HG03565 (cell line): ENCODE data around the gene COL23A1.

Source experiments
- ATAC-seq: cut with Tn5 transposase; IDR thresholded peaks from one replicate; pipeline ENCODE4 v1.9.1; 2021; ENCODE audit warnings: mild to moderate bottlenecking, moderate library complexity; ENCODE audit not compliant: unreplicated experiment

COL23A1 gene

DNA sequence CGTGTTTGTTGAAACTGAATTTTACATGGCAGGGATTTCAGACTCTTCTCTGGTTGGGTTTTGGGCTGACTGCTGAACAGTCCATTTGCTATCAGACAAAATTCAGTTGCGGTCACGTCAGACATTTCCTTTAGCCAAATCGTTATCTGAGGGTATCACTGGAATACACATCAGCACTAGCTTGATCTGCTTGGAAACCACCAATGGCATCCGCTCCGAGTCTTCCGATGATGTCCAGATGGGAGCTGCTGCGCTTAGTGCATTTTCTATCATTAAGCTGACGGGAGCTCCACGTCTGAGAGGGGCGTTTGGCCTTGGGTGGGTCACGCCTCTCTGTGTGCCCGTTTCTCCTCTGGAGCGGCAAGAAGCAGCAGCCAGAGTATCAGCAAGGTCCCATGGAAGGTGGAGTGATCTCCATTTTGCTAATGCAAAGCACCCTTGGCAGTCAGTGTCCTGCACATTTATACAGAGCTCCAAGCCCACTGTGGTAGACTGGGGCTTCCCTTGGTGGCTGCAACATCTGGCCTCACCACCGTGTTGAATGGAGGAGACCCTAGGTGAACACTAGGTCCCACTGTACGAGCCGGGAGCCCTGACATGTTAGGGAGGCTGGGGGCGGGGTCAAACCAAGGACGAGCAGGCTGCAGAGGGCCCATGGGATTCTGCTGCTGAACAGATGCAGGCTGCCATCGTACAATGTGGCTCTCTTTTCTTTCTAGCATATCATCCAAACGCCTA is 223.0 kb downstream of the COL23A1 start:
- no peak for ATAC-seq

GRCh38 chr5:178365501-178366440 is 224.4 kb downstream of the COL23A1 start:
- ATAC-seq: no peak

GRCh38 chr5:178364326-178364675 is 225.9 kb downstream of the COL23A1 start:
- ATAC-seq: no peak

- no peak for ATAC-seq
Measured at GRCh38 chr5:178363501-178364325, 226.5 kb downstream of the COL23A1 start.

DNA sequence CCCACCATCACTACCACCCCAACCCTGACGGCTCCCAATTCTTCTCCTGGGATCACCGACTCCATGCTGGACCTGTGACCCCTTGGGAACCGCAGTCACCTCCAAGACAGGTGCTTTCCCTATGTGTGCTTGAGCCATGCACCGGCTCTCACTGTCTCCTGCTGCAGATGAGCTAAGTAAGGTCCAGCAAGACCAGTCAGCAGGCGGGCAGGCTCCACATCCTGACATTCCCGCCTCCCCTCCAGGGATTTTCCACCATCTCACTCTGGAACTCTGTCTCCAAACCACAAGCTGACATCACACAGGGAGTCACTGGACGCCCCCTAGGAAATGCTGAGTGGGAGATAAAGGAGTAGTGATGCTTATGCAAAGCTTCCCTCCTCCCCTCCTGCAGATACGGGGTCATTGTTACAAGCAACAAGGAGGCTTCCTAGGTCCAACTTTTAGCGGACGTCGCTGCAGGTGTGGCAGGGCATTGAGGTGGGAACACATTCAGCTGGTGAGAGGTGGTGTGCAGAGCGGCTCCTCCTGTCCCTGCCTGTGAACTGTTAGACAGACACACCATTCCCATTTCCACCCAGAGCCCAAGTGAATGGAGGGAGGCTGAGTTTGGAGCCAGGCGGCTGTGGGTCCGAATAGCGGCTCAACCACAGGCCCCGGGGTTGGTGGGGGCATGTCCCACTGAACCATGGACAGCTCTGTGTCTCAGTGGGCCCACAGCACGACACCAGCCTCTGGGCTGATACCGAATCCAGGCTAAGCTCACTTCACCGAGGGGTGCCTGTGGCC is 228.3 kb downstream of the COL23A1 start:
- no peak for ATAC-seq

DNA sequence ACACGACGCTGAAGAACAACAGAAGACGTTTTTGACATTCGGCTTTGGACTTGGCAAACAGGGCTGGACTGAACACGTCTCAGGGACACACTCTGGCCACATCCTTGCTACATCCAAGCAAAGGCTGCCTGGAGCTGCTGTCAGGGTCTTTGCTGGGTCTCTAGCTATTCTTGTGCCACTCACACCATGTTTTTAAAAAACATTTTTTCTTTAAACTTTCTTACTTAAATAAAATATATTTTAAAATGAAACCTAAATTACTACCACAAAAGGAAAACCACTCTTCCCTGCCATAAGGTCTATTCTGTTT is 229.3 kb downstream of the COL23A1 start:
- ATAC-seq: no peak

- no peak for ATAC-seq
Measured at GRCh38 chr5:178360222-178360925, 229.8 kb downstream of the COL23A1 start.

DNA sequence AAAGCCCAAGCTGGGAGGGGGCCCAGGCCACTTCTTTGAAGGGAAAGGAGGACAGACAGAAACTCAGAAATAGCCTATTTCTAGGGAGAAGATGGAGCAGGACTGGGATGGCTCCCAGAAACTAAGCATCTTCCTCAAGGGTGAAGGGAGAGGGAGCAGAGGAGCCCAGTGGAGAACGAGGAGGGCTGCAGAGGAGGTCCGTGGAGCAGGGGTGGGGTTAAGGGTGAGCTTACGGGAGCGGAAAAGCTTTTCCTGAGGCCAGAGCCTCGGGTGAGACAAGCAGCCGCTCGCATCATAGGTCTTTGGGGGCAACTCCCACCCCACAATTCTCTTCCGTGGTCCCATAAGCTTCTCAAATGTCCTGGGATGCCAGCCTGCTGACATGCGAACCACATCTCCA is 230.5 kb downstream of the COL23A1 start:
- ATAC-seq: no peak

DNA sequence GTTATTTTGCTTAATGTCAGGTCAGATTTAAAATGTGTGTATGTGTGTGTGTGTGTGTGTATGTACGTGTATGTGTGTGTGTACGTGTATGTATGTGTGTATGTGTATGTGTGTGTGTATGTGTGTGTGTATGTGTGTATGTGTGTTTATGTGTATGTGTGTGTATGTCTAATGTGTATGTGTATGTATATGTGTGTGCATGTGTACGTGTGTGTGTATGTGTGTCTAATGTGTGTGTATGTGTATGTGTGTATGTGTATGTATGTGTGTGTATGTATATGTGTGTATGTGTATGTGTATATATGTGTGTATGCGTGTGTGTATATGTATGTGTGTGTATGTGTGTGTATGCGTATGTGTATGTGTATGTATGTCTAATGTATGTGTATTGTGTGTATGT is 232.5 kb downstream of the COL23A1 start:
- no peak for ATAC-seq

DNA sequence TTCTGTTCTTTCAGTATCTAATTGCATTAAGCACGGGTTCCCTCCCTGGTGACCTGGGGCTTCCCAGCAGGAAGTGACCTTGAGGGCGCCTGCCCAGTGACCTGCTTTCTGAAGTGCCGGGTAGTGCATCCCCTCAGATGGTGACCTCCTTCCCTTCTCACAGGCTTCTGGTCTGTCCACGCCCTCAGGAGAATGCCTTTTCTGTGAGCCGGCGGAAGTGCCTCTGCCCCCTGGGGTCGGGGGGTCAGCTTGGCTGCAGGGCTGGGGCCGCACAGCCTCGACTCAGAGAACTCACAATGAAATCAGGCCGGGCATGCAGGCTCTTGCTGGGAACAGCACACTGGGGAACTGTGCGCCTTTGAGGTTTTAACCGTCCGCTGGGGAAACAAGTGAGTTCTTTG is 233.1 kb downstream of the COL23A1 start:
- ATAC-seq: no peak

DNA sequence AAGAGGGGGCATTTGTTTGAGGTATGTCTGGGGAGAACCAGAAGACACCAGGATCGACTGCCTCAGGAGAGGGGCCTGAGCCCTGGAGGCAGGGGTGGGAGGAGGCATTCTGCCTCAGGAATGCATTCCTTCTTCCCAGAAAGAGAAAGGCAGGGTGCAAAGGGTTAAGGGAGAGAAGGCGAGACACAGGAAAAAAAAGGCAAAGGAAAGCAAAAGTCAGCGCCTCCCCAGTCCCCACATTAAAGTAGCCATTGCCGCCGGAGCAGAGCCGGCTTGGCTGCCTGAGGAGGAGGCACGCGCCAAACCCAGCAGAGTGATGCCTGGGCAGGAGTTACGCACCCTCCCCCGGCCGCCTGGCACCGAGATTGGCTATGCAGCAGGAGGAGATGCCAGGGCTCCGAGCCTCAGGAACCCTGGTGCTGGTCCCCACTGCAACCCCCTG is 233.7 kb downstream of the COL23A1 start:
- ATAC-seq: no peak

GRCh38 chr5:178355671-178356070 is 234.5 kb downstream of the COL23A1 start:
- ATAC-seq: no peak

DNA sequence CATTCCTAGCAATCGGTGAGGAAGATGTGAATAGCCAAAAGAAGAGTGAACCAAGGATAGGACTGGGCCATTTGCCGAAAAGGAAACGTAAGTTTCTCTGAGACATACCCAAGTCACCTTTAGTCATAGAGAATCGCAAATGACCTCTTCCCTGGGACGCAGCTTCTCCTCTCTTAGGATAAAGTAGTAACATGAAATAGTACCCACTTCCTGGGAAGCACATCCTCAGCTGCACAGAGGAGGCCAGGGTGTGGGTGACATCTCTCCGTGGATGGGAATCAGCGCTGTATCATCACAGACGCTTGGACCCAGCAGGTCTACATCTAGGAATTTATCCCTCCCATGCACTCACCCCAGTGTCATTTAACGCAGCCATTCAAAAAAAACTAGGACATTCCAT is 236.7 kb downstream of the COL23A1 start:
- no peak for ATAC-seq

DNA sequence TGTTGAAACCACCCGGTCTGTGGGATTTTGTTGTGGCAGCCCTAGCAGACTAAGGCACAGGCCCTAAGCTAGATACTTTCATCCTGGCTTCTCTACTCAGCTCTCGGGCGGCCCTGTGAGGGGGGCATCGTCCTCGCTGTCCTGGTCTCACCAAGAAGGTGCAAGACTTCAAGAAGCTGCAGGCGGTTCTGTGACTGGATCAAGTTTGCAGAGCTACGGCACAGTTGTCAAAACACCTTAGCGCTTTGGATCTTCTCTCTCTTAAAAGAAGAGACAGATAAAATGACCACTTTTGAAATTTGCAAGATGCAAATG is 238.2 kb downstream of the COL23A1 start:
- ATAC-seq: no peak

DNA sequence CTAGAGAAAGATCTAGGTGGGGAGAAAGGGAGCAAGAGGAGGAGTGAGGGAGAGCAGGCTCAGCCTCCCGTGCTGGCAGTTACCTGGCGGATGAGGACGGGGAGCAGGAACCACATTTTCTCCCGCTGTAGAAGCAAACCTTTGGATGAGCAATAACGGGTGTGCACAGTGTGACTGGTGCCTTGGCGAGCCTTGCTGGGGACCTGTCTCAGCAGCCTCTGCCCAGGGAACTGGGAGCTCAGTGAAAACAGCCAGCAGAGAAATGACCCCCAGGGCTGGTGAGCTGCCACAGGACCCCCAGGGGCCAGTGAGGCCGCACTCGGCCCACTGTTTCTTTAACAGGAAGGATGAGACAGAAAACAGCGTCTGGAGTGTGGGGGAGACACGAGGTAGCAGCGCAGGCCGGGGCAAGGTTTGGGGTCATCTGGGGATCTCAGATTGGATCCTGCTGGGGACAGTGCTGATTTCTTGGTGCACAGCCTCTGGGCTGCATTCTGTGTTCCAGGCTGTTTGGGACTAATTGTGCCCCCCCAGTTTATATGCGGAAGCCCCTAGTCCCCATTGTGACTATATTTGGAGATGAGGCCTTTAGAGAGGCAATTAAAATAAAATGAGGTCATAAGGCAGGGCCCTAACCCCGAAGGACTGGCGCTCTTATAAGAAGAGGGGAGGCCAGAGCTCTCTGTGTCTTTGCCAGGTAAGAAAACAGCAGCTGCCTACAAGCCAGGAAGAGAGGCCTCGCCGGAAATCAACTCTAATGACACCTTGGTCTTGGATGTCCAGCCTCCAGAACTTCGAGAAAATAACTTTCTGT is 238.8 kb downstream of the COL23A1 start:
- no peak for ATAC-seq

- no peak for ATAC-seq
Measured at GRCh38 chr5:178350361-178351220, 239.6 kb downstream of the COL23A1 start.

DNA sequence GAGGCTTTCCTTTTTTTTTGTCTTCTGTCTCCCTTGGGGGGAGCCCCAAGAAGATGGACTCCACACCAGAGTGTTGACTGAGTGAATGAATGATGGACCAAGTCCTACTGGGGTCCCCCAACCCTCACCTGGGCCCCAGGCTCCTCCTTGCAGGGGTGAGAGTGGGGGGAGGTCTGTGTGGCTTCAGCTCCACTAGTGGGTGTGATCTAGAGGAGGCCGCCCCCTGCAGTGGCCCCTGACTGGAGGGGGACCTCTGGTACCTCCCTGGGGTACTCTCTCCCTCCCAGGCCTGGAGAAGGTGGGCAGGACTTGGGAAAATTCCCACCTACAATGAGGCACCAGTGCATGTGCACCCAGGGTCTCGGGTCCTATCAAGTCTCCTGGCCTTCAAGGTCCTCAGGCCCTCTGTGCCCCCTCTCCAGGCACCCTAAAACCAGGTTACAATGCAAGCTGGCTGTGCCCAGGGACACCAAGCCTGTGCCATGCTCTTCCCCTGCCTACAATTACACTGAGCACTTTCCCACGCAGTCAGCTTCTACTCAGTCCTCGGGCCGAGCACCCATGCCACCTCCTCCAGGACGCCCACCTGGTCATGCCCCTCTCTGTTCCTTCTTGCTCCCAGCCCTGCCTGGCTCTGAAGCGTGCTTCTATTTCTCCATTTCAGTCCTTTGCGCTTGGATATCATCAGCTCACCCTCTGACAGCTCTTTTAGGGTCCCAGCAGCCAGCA is 240.4 kb downstream of the COL23A1 start:
- no peak for ATAC-seq

DNA sequence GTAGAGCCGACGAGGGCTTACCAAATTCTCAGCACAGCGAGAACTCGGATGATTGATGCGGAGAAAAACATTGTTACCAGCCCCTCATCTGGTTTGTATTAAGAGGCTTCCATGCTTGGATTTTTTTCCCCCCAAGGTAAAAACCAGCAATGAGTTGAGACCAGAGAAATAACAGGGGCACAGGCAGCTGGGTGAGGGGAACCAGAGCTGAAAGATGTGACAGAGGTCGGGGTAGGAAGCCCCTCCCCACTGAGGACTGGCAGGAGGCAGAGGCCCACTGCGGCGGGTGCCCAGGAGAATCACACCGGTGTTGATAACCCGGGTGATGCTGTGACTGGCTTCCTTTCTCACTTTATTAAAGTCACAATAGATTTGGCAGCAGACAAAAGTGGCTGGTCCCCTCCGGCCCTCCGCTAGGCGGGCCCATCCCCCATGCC is 241.1 kb downstream of the COL23A1 start:
- no peak for ATAC-seq
